Stomach (tissue), 9 donors: ENCODE measurements around the gene EGFLAM. TPM values are rescaled to one million over a fixed set of nuclear protein-coding genes. Genes with fewer than 3 reads are reported as not detected.
A peak's percentile ranks its signal among the peaks of the same experiment; 100 is the strongest.

ENCODE experiments used
- DNase-seq, 2 donors: peaks; one replicate each; pipeline versions ENCODE4 v3.0.0 to v3.0.0-alpha.2; 2013 to 2019
- H3K27ac ChIP-seq, 5 donors: fragments of 200-600 bp in 4 of 5; sonication (generic) in 4 of 5; one replicate each; pipeline ENCODE4 v1.5.1; 2013 to 2019; ENCODE audit warnings: mild to moderate bottlenecking in 1 of 5, moderate library complexity in 1 of 5
- H3K27me3 ChIP-seq, 3 donors: fragments of 200-600 bp; sonication (generic); one replicate each; pipeline ENCODE4 v1.5.1; 2017 to 2019; ENCODE audit warnings: mixed run types in 1 of 3
- H3K36me3 ChIP-seq, 4 donors: fragments of 200-600 bp; sonication (generic); 1 replicate in 3 of 4; 2 replicates in 1 of 4; pipeline ENCODE4 v1.5.1; 2016 to 2019
- H3K4me1 ChIP-seq, 4 donors: fragments of 200-600 bp; sonication (generic); one replicate each; pipeline ENCODE4 v1.5.1; 2016 to 2019
- H3K4me3 ChIP-seq, 4 donors: fragments of 200-600 bp; sonication (generic) in 3 of 4; one replicate each; pipeline ENCODE4 v1.5.1; 2016 to 2019; ENCODE audit warnings: mild to moderate bottlenecking in 1 of 4
- H3K9me3 ChIP-seq, 4 donors: fragments of 200-600 bp; sonication (generic); one replicate each; pipeline ENCODE4 v1.5.1; 2016 to 2019
- CTCF ChIP-seq, 7 experiments: fragments of 450-650 bp in 4 of 7; fragments of 200-600 bp in 3 of 7; sonication (generic) in 3 of 7; IDR thresholded peaks; one replicate each; pipeline ENCODE4 v1.5.1; 2016 to 2019; ENCODE audit warnings: antibody characterized with exemption in 7 of 7, control low read depth in 2 of 7, mild to moderate bottlenecking in 1 of 7
- EP300 ChIP-seq: sonication (generic); formaldehyde crosslinking; IDR thresholded peaks from one replicate; pipeline ENCODE4 v1.6.1; 2017; ENCODE audit warnings: antibody characterized with exemption
- POLR2A ChIP-seq, 4 donors: fragments of 450-650 bp; IDR thresholded peaks; one replicate each; pipeline ENCODE4 v1.6.1; 2016; ENCODE audit warnings: antibody characterized with exemption in 4 of 4, control low read depth in 2 of 4, mild to moderate bottlenecking in 1 of 4, moderate library complexity in 1 of 4
- POLR2AphosphoS5 ChIP-seq, 3 donors: sonication (generic); formaldehyde crosslinking; IDR thresholded peaks; one replicate each; pipeline ENCODE4 v1.6.1; 2016; ENCODE audit warnings: antibody characterized with exemption in 3 of 3
- WGBS, 5 donors: extraction: QIAGEN DNeasy Blood & Tissue Kit in 3 of 5; methylation state at CpG; one replicate each; pipeline versions ENCODE4 v1.1.5 to v1.1.7; 2013 to 2018; 5-methylcytosine and 5-hydroxymethylcytosine counted together
- intact Hi-C: fragments of 100-400 bp; cut with DNase I; formaldehyde crosslinking; loops from one replicate; pipeline ENCODE4 v1.15.1; 2023; ENCODE audit warnings: low total_unique reads
- polyA plus RNA-seq, 3 donors: library from polyadenylated mRNA; stranded (reverse); fragments of 200-250 nt; gene quantifications; one replicate each; pipeline ENCODE4 v1.2.3, GENCODE V29; 2013
- small RNA-seq, 4 donors: library from RNA; depleted of rRNA; stranded (forward); fragments of <200 nt; gene quantifications; one replicate each; pipeline ENCODE3, GENCODE V24; 2016
- total RNA-seq, 5 donors: library from RNA; depleted of rRNA; stranded (reverse); fragments of >200 nt; gene quantifications; one replicate each; pipeline versions ENCODE4 v1.1.0 to v1.2.3, GENCODE V29; 2014 to 2016
- donor health status: healthy with polysubstance abuse.
- donor health status: Bipolar disorder and iron deficiency.
- donor health status: healthy.

EGFLAM gene
- total and polyA plus RNA-seq, 8 donors = 0.61 to 5.9 (median 1.4) TPM; not detected in 3

- WGBS, 5 donors = 68 to 83% (median 79%) methylated on average over 7 of the region's 7 CpGs
- no peaks in the 10 kb centered on the region for H3K9me3 ChIP-seq
- peaks cover 0 to 84% (median 74%) of the 10 kb centered on the region in 4 donors for H3K36me3 ChIP-seq
- H3K27ac ChIP-seq = no peak overlapping the region
- H3K27me3 ChIP-seq = no peaks in the 10 kb centered on the region
- TF ChIP-seq POLR2AphosphoS5 (IDR thresholded peaks at IDR 0.05) (no peak), EP300 (no peak), CTCF (IDR thresholded peaks at IDR 0.05) (no peak), POLR2A (IDR thresholded peaks at IDR 0.05) (no peak)
- peak in 1 of 2 donors; percentile 25 for DNase-seq
- H3K4me3 ChIP-seq = no peak overlapping the region
- no peaks in the 10 kb centered on the region for H3K4me1 ChIP-seq
- intact Hi-C loops = no loop called here
Measured at GRCh38 chr5:38494763-38495162, 236.4 kb downstream of the EGFLAM start.

GRCh38 chr5:38497946-38498345 is 239.6 kb downstream of the EGFLAM start:
- Histone ChIP-seq H3K27ac (no peak overlapping the region), H3K9me3 (no peaks in the 10 kb centered on the region), H3K4me1 (no peaks in the 10 kb centered on the region), H3K36me3 (peaks cover 0 to 85% (median 75%) of the 10 kb centered on the region in 4 donors), H3K27me3 (no peaks in the 10 kb centered on the region), H3K4me3 (no peak overlapping the region)
- DNase-seq = peak in 1 of 2 donors; percentile 39
- TF ChIP-seq POLR2A (IDR thresholded peaks at IDR 0.05) = no peak
- intact Hi-C loops = no loop called here
- WGBS, 5 donors = 72 to 89% (median 76%) methylated on average over 2 of the region's 2 CpGs

- Histone ChIP-seq H3K4me3 (no peak overlapping the region), H3K4me1 (no peaks in the 10 kb centered on the region), H3K9me3 (no peaks in the 10 kb centered on the region), H3K27ac (no peak overlapping the region), H3K36me3 (peaks cover 0 to 73% (median 67%) of the 10 kb centered on the region in 4 donors), H3K27me3 (no peaks in the 10 kb centered on the region)
- no peak for DNase-seq
- intact Hi-C loops = no loop called here
- WGBS, 5 donors = 73 to 85% (median 79%) methylated on average over 4 of the region's 4 CpGs
- no peak for TF ChIP-seq POLR2AphosphoS5 (IDR thresholded peaks at IDR 0.05)
Measured at GRCh38 chr5:38500573-38501260, 242.4 kb downstream of the EGFLAM start.

- no peaks in the 10 kb centered on the region for H3K9me3 ChIP-seq
- no peak overlapping the region for H3K27ac ChIP-seq
- no peak overlapping the region for H3K4me3 ChIP-seq
- H3K4me1 ChIP-seq = no peaks in the 10 kb centered on the region
- no peaks in the 10 kb centered on the region for H3K27me3 ChIP-seq
- peaks cover 4 to 69% (median 54%) of the 10 kb centered on the region in 4 donors for H3K36me3 ChIP-seq
- no peak for TF ChIP-seq EP300
- TF ChIP-seq POLR2A (IDR thresholded peaks at IDR 0.05) = no peak
- no peak for TF ChIP-seq CTCF (IDR thresholded peaks at IDR 0.05)
- no peak for TF ChIP-seq POLR2AphosphoS5 (IDR thresholded peaks at IDR 0.05)
- no peak for DNase-seq
- 85 to 90% (median 89%) methylated on average over 3 of the region's 3 CpGs for WGBS, 5 donors
- intact Hi-C loops = no loop called here
Measured at GRCh38 chr5:38506302-38506701, 247.9 kb downstream of the EGFLAM start.

- Histone ChIP-seq H3K27ac (no peak overlapping the region), H3K9me3 (no peaks in the 10 kb centered on the region), H3K36me3 (peaks cover 11 to 61% (median 46%) of the 10 kb centered on the region in 4 donors), H3K27me3 (no peaks in the 10 kb centered on the region), H3K4me3 (no peak overlapping the region), H3K4me1 (no peaks in the 10 kb centered on the region)
- no peak for DNase-seq
- TF ChIP-seq POLR2AphosphoS5 (IDR thresholded peaks at IDR 0.05) (no peak), EP300 (no peak), POLR2A (IDR thresholded peaks at IDR 0.05) (no peak), CTCF (IDR thresholded peaks at IDR 0.05) (no peak)
- intact Hi-C loops = no loop called here
- 76 to 85% (median 83%) methylated on average over 5 of the region's 5 CpGs for WGBS, 5 donors
Measured at GRCh38 chr5:38509185-38509584, 250.8 kb downstream of the EGFLAM start.

Small RNA genes within 50 kb of the gene (small RNA-seq; reads per million reads assigned to genes)
- gene AC091839.1 = 0 reads per million in 4 donors
